ENCODE data around the gene UHRF2. TPM values are rescaled to one million over a fixed set of nuclear protein-coding genes. Genes with fewer than 3 reads are reported as not detected.

The UHRF2 gene
- total and polyA plus RNA-seq, 9 of the 15 experiments (the other 6 are each of a cell fraction or from before 2014, with no cell fraction given): 5.6 to 39.0 (median 20.1) TPM

- H3K27me3 ChIP-seq (ENCODE audit: control insufficient read depth in 2 of 2, insufficient read depth in 2 of 2, low read length in 2 of 2): peaks cover 2 to 19% of the 10 kb centered on the region in 2 experiments; a peak in 3 of 5 replicates
- H3K9ac ChIP-seq (ENCODE audit: insufficient read depth in 1 of 2, low read depth in 2 of 2, low read length in 2 of 2): no peak overlapping the region
- H3K4me1 ChIP-seq (replicated peaks in 1 of 2; ENCODE audit: control insufficient read depth in 2 of 2, insufficient read depth in 2 of 2, low read length in 2 of 2): no peaks in the 10 kb centered on the region
- no peak overlapping the region for H3K27ac ChIP-seq (ENCODE audit: extremely low read depth, low read depth, low read length)
- no peaks in the 10 kb centered on the region for H3K9me3 ChIP-seq (replicated peaks; ENCODE audit: control insufficient read depth, insufficient read depth, low read depth, low read length)
- no peak for ATAC-seq
- no peak overlapping the region for H3K4me3 ChIP-seq
- TF ChIP-seq NFRKB (IDR thresholded peaks at IDR 0.05; ENCODE audit: low read depth): no peak
- no peak for TF ChIP-seq MBD2 (IDR thresholded peaks at IDR 0.05; ENCODE audit: borderline replicate concordance, low read depth)
- no peak for TF ChIP-seq ZNF707 (CRISPR knock-in tag; conservative IDR thresholded peaks at IDR 0.05)
- TF ChIP-seq GTF2B (IDR thresholded peaks at IDR 0.05; ENCODE audit: extremely low read depth, insufficient read length): no peak
- TF ChIP-seq CUX1 (CRISPR knock-in tag; IDR thresholded peaks at IDR 0.05): no peak
- TF ChIP-seq NFIX (CRISPR knock-in tag; IDR thresholded peaks at IDR 0.05; ENCODE audit: low read depth): no peak
- no peak for TF ChIP-seq E2F8 (IDR thresholded peaks at IDR 0.05; ENCODE audit: low read depth, partially characterized antibody)
- TF ChIP-seq ZNF347 (CRISPR knock-in tag; IDR thresholded peaks at IDR 0.05; ENCODE audit: low read depth): no peak
- TF ChIP-seq GABPB1 (CRISPR knock-in tag; IDR thresholded peaks at IDR 0.05): no peak
- TF ChIP-seq RNF2 (IDR thresholded peaks at IDR 0.05): no peak
- no peak for TF ChIP-seq ARID1B (IDR thresholded peaks at IDR 0.05)
- TF ChIP-seq NR3C1 (CRISPR knock-in tag; IDR thresholded peaks at IDR 0.05): no peak
- no peak for TF ChIP-seq PHB (CRISPR knock-in tag; IDR thresholded peaks at IDR 0.05)
- TF ChIP-seq ELF4 (CRISPR knock-in tag; IDR thresholded peaks at IDR 0.05): no peak
- TF ChIP-seq HIVEP1 (CRISPR knock-in tag; IDR thresholded peaks at IDR 0.05): no peak
- TF ChIP-seq DIDO1 (tag; IDR thresholded peaks at IDR 0.05; ENCODE audit: low read depth): no peak
- TF ChIP-seq PML (IDR thresholded peaks at IDR 0.05; ENCODE audit: low read length): no peak
- no peak for TF ChIP-seq HDAC1 (IDR thresholded peaks at IDR 0.05)
- ChIA-PET POLR2A (no interaction called here), CTCF (ENCODE audit: low intra/inter-chr PET ratio) (no interaction called here)
- H3K79me2 ChIP-seq (ENCODE audit: control insufficient read depth, insufficient read depth, low read length): no peaks in the 10 kb centered on the region
- H3K9me1 ChIP-seq (ENCODE audit: control insufficient read depth, insufficient read depth, low read length): no peaks in the 10 kb centered on the region
- in situ Hi-C loops (cut with MboI): loop anchor here (25.0 kb wide), 1 partner anchor 489 kb away; no protein-coding TSS in a partner anchor
- intact Hi-C loops (cut with micrococcal nuclease): no loop called here
- no peaks in the 10 kb centered on the region for H3K36me3 ChIP-seq (ENCODE audit: control insufficient read depth, insufficient read depth, low read length)
- 0% methylated on average over 2 of the region's 2 CpGs for WGBS (ENCODE audit: insufficient coverage, low coverage, missing lambda C conversion rate)
- no peak for FAIRE-seq
- no peak overlapping the region for H2AFZ ChIP-seq (ENCODE audit: low read depth, low read length)
- no peaks in the 10 kb centered on the region for H4K20me1 ChIP-seq (replicated peaks; ENCODE audit: control insufficient read depth, insufficient read depth, low read length)
- DNase-seq (ENCODE audit: extremely low read depth in 1 of 4, low spot score in 3 of 4): no peak
- no peak overlapping the region for H3K4me2 ChIP-seq (ENCODE audit: insufficient read depth, low read length)
- BruUV-seq (replicated peaks): no TSS peak
Observed at GRCh38 chr9:6551136-6551535, 138.1 kb downstream of the UHRF2 start.
